LHCN-M2 (cell line): ENCODE data around the gene OR11A1. TPM values are rescaled to one million over a fixed set of nuclear protein-coding genes. Genes with fewer than 3 reads are reported as not detected.
"Not testable (repeated sequence)": the region's sequence is repeated elsewhere in the genome, so short reads cannot be mapped to it uniquely, and the experiment has no call there.

Experiments
- DNase-seq: peaks from one replicate; pipeline ENCODE4 v3.0.0-alpha.2; 2012; ENCODE audit warnings: low read depth
- total RNA-seq: library from RNA; depleted of rRNA; stranded (reverse); fragments of >200 nt; gene quantifications from 2 replicates; pipeline ENCODE4 v1.2.3, GENCODE V29; 2014

OR11A1 gene
- total RNA-seq, 1 experiment from 2014 or later, result not detected

DNA sequence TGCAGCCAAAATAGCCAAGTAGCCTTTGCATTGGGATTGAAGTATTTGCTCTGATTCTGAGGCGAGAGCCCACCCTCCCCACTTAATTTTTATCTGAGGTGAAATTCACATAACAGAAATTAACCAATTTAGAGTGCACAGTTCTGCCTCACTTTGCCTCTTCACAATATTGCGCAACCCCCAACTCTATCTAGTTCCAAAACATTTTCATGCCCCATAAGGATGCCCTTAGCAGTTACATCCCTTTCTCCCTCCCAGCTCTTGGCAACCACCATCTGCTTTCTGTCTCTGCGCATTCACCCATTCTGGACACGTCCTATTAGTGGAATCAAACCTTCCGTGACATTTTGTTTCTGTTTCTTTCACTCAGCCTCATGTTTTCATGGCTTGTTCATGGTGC is 21.9 kb upstream of the OR11A1 start:
- no peak for DNase-seq

DNA sequence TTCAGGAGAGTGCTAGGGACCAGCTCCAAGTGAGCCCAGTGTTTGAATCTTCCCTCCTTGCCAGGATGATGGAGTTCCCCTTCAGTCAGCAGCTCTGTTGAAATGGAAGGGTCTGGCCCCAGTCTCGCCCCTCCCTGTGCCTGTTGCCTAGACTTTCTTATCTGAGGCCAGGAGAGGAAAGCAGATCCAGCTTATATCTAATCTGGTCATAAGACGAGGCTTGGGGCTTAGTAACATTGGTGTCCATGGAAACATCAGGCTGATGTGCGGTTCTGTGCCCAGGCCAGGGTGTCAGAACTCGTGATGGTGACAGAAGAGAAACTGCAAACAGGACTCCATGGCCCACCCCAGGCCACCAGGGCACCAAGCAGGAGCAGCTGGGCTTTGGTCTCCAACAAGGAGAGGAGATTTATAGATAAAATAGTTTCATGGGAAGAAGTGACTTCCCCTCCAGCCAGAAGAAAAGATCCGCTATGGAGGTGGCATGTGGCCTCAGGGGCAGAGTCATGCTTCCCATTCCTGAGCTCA is 21.1 kb upstream of the OR11A1 start:
- no peak for DNase-seq

DNA sequence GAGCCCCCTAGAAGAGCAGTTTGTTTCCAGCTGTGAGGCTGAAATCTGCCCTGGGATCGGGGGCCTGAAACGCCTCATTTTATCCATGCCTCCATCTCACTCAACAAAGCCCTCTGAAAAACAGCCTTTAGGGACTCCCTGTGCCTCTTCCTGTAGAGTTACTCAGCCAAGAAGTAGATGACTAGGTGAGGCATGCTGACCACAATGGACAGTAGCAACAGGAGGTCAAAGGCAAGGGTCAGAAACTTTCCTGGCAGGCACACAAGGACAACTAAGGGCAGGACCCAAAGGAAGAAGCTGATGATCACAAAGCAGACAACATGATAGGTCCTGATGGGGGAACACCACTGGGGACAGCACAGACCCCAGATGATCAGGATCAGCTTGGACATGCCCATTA is 18.1 kb upstream of the OR11A1 start:
- no peak for DNase-seq

- no peak for DNase-seq
These were observed 9.4 kb upstream of the OR11A1 start for GRCh38 chr6:29466241-29466640.

DNA sequence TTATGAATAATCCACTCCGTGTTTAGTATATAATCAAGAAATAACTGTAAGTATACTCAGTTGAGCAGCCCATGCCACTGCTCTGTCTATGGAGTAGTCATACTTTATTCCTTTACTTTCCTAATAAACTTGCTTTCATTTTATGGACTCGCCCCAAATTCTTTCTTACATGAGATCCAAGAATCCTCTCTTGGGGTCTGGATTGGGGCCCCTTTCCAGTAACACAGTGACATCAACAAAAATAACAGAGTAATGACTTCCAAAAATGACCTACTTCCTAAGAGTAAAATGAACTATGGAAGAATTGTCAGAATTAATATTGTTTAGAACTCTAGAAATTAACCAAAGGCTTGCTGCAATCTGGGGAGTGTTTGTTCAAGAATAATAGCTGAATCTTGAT is 8.9 kb upstream of the OR11A1 start:
- no peak for DNase-seq

GRCh38 chr6:29465279-29465678 is 8.4 kb upstream of the OR11A1 start:
- DNase-seq, result no peak

DNA sequence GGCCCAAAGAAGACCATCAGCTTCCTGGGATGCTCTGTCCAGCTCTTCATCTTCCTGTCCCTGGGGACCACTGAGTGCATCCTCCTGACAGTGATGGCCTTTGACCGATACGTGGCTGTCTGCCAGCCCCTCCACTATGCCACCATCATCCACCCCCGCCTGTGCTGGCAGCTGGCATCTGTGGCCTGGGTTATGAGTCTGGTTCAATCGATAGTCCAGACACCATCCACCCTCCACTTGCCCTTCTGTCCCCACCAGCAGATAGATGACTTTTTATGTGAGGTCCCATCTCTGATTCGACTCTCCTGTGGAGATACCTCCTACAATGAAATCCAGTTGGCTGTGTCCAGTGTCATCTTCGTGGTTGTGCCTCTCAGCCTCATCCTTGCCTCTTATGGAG is 5.2 kb upstream of the OR11A1 start:
- no peak for DNase-seq

DNA sequence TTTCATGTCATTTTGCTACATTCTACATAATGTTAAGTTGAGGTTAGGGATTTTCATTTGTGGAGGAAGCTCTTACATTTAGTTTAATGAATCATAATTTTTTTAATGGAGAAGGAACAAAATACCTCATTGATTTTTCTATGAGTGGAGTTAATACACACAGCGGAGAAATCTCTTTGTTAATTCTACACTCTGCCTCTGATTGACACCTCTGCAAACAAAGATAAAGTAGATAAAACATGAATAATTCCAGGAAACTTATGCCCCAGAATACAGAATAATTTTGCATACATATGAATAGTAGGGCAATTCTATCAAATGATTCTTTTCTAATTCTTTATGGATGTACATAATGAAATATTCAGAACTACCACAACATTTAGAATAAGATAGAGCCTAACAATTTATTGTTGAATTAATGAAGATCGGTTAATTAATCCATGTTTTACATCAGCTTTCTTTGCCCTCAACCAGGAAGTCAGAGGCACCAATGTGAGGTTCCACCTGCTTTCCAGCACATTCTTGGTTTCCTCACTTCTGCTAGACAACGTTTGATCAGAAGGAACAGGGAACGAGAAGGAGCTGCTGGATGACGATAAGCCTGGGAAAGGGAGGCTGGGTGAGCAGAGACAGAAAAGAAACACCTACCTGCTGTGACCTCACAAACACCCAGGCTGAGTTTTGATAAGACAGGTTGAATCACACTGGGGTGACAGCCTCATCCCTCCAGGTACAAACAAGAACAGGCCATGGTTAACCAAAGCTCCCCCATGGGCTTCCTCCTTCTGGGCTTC is 4.3 kb upstream of the OR11A1 start:
- DNase-seq, result no peak

DNA sequence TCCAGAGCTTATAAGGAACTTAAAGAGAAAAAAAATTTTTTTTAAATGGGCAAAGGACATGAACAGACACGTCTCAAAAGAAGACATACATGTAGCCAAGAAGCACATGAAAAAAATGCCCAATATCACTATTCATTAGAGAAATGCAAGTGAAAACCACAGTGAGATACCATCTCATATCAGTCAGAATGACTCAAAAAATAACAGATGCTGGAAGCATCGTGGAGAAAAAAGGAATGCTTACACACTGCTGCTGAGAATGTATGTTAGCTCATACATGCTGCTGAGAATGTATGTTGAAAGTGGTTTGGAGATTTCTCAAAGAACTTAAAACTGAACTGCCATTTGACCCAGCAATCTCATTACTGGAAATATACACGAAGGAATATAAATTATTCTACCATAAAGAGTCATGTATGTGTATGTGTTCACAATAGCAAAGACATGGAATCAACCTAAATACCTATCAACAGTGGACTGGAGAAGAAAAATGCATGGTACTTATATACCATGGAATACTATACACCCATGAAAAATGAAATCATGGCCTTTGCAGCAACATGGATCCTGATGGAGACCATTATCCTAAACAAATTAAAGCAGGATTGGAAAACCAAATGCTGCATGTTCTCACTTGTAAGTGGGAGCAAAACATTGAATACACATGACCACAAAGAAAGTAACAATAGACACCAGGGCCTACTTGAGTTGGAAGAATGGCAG is 5.2 kb downstream of the OR11A1 start:
- no peak for DNase-seq

GRCh38 chr6:29447670-29448069 is 9.2 kb downstream of the OR11A1 start:
- DNase-seq, result no peak

- not testable (repeated sequence) for DNase-seq
These were observed 12.8 kb downstream of the OR11A1 start for GRCh38 chr6:29444031-29444430.

DNA sequence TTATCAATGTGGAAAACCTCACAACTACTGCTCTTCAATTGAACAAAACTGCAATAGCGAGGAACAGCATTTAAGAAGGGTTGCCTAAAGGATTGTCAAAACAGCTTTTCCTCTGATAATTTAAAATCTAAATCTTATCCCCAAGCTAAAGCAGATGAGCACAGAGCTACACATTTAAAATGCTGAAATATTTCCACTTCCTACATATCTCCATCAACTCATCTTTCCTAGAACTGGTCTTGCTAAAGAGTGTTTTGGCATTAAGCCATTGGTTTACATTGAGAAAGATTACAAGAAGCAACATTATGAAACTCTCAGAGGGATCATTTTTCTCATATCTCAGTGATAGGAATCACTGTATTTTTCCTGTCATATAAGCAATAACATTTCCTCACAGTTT is 14.2 kb downstream of the OR11A1 start:
- no peak for DNase-seq

- no peak for DNase-seq
These were observed 17.9 kb downstream of the OR11A1 start, which contains the start of gene OR10C1 for GRCh38 chr6:29439006-29439405. Gene OR10C1, plus strand, starts transcription at chr6:29439306. Its CDS starts 710 bp downstream, at chr6:29440016.

DNA sequence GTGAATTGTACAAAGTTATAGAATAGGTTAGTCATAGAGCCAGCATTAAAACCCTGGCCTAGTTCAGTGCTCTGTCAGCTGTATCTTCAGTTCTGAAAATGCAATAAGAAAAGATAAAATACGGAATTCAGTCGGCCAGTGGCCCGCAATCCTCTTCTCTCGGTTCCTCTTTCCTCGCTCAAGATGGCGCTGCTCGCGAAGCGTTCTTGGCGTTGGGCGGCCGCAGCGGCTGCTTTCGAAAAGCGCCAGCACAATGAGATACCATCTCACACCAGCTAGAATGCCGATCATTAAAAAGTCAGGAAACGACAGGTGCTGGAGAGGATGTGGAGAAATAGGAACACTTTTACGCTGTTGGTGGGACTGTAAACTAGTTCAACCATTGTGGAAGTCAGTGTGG is 20.1 kb downstream of the OR11A1 start:
- DNase-seq, result not testable (repeated sequence)

DNA sequence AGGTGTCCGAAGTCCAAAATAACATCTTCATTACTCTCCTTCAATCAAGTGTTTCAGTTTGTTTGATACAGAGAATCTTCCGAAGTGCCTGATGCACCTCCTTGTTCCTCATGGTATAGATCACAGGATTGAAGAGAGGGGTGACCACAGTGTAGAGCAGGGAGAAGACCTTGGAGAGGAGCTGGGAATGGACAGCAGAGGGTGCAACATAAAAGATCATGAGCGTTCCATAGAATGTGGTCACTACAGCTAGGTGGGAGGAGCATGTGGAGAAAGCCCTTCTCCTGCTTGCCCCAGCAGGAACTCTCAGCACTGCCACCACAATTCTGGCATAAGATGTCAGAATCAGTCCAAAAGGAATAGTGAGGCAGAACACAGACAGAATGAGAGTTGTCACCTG is 30.2 kb downstream of the OR11A1 start:
- no peak for DNase-seq

- DNase-seq, result no peak
These were observed 31.8 kb downstream of the OR11A1 start for GRCh38 chr6:29425075-29425474.

DNA sequence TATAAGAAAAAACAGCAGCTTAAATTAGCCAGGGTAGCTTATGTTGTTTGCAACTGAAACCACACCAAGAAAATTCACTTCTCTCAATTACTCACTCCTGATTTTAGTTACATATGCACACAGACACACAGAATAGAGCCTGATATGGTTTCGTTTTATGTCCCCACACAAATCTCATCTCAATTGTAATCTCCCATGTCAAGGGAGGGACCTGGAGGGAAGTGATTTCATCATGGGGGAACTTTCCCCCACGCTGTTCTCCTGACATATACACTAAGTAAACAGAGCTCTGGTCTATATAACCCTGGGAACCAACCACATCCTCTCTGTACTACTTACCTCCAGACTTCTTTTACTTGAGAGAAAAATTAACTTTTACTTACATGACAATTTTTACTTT is 32.3 kb downstream of the OR11A1 start:
- DNase-seq, result no peak

GRCh38 chr6:29424168-29424567 is 32.7 kb downstream of the OR11A1 start:
- no peak for DNase-seq

GRCh38 chr6:29419516-29419915 is 37.4 kb downstream of the OR11A1 start:
- no peak for DNase-seq

DNA sequence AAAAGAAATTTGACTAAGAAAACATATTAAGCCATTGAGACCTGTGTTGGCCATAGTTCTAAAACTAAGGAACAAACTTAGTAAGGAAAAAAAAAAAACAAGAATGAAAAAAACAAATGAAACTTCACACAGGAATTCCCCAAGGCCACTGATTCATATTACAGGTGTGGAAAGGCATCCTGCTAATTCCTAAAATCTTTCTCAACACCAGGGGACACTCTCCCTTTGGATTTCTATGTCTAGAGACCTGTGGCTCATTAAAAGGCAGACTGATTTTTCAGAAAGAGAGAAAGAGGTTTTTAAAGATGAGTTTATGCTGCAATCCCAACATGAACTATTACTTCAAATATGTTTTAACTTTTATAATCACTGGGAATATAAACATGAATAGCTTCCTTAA is 42.3 kb downstream of the OR11A1 start, which contains the start of gene OR12D1:
Gene OR12D1 (plus strand): TSS at position 341 of the 400 bp plus-strand sequence.
- DNase-seq, result no peak

DNA sequence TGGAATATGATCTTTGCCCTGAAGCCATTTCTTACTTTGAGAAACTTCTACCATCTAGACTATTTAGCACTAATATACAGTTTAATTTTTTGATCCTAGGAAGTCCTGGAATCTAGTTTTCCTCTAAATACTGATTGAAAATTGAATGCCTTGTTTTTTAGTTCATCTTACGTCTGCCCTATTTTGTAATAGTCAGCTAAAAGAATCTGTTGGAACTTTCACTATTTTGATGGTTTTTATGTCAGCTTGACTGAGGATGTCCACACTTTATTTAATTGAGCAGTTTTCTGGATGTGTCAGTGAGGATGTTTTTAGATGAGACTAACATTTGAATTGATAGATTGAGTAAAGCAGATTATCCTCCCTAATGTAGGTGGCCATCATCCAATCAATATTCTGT is 53.1 kb downstream of the OR11A1 start:
- DNase-seq, result no peak

DNA sequence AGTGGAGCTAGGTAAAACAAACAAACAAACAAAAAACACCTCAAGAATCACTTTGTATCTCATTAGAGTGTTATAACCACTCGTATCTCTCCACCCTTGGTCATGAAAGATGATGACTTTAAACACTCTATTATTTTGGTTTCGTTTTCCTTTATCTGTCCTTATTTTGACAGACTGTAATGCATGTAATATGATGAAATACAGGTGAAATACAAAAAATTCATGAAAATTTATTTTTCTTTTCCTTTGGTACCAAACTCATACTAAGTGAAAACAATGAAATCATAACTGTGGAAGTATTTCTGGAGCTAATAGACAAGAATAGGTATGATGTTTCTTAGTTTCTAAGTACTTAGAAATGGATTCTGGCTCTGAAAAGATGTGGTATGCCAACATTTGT is 57.3 kb downstream of the OR11A1 start:
- no peak for DNase-seq

DNA sequence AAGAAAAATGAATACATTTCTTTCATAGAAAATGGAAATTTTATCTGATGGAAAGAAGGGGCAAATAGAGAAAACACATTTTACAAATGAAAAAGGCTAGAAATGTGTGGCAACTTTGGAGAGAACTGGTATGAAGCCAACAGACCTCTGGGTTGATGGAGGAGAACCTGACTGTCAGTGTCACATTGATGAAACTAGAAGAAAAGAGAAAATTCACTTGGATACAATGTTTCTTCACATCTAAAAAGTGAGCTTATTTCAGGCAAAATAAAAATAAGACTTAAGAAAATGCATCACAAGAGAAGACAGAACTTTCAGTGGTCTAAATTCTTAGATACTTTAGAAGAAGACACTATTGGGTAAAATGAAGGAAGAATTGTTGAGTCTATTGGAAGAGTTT is 61.5 kb downstream of the OR11A1 start, which contains the start of gene OR12D2:
Gene OR12D2 (plus strand): TSS at position 301 of the 400 bp plus-strand sequence. CDS start 1,069 bp downstream, outside the sequence.
- no peak for DNase-seq
